HG03342 (cell line): ENCODE data around the gene CLSTN2.

ENCODE experiments used
- ATAC-seq: cut with Tn5 transposase; IDR thresholded peaks from one replicate; pipeline ENCODE4 v1.9.1; 2021; ENCODE audit warnings: mild to moderate bottlenecking, moderate library complexity; ENCODE audit not compliant: unreplicated experiment

The CLSTN2 gene

DNA sequence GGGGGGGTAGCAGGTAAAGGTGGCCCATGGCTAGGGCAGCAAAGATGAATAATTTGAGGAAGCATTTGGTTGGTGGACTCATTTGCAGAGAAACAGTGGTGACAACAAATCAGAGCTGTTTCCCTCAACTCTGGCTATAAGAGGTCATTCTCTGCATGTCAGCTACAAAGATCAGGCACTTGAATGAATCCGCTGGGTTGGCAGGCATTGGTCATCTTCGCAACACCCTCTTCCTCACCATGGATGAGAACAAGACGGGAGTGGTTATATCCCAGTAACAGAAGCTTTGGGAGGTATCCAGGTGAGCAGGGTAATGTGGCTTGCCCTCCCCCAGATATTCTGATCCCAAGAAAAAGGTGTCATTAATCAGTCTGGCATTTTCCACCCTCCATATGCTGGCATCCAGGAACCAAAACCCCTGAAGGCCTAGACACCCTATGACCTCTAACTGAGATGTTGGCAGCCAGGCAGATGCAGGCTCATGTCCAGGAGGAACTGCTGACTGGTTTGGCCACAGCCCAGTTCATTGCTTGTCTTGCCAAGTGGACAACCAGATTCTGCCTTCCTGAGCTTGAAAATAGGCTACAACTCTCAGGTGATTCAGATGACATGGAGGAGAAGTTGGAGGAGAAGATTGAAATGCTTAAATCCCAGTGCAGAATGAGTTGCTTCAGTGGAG is 634.0 kb downstream of the CLSTN2 start:
- ATAC-seq, result no peak

DNA sequence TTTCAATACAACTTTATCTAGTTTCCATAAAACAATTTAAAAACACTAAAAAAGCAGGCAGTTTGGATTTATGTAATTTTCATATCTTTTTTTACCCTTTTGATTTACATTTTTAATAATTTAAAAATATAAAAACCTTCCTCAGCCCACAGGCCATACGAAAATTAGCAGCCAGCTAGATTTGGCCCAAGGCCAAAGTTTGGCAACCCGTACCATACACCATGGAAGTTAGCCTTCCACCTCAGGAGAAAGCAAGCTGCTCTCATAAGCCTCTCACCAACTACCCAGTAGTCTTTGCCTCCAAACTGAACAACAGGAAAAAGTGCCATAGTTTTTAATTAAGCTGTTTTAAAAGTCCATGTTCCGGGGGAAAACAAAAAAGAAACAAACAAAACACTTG is 635.6 kb downstream of the CLSTN2 start:
- ATAC-seq, result no peak

DNA sequence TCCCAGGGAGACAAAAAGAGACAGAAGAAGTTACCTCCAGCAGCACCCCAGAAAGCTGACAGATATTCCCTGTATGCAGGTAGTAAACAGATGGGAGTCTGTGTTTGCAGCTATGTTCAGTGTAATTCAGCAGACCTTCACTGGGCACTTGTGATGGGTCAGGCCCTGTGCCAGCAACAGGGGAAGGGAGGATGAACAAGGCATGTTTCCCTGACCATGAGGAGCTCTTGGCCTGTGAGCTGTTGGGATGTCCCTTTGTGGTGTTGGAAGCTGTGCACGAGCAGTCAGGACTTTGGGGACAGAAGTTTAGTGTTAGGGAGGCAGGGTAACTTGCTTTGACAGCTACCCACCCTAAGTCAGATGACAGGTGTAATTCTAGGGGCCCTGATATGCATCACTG is 636.9 kb downstream of the CLSTN2 start:
- ATAC-seq, result no peak

DNA sequence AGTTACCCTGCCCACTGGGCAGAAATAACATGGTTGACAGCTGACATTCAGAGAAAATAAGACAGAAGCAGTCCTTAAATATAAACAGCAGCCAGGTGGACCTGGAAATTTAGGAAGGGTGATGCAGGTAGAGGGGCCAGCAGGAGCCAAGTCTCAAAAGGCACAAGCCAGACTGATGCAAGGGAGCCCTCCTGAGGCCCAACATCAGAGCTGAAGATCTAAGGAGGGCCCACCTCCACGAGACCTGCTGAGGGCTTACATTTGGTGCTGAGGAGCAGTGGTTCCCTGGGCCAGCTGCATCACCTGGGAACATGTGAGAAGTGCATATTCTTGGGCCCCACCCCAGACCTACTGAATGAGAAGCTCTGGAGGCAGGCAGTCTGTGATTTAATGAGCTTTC is 637.3 kb downstream of the CLSTN2 start:
- ATAC-seq, result no peak

DNA sequence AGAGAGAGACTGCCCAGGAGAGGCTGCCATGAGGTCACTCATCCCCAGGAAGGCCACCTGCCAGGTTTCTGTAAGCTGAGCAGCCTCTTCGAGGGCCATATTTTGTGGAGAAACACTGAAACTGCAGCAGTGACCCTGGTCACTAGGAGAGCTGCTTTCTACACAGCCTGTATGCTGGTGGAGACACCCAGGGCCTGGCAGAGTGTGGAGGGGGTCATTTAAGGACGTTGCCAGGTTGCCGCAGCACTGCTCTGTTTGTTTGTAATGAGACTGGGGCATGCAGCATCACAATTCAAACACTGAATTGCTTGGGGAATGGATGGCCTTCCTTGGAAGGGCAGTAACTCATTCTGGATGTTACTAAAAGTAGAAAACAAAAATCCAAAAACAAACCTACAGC is 638.0 kb downstream of the CLSTN2 start:
- no peak for ATAC-seq

DNA sequence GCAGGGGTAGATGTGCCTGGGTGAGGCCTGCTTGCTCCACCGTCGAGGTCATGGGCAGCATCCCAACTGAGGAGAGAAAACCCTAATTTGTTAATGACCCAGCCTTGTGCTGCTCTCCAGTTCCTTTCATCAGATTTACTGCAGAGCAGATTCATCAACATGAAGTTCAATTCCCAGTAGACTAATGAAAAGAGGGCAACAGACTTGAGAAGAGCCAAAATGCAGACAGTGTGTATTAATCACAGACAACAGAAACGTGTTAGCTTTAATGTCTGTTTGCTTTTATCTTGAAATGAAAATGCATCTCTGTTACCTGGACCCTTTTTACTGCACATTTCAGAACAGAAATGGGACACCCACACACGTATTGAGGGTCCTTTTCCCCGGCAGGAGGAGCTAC is 639.4 kb downstream of the CLSTN2 start:
- ATAC-seq, result no peak

DNA sequence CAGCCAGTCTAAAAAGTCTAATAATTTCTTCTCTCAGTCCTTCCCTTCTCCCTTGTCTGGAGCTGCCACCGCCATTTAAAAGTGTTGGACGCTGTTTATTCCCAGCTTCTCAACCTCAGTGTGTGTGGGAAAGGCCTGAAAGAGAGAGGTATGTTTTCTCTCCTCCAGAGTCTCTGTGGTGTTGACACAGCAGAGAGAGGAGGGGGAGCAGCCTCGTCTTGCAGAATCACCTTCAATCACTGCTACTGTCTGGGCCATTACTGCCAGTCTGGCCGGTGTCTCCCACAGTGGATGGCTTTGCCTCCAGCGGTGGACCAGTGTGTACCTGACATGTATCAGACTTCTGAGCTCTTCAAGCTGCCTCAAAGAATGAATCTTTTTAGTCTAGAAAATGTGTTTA is 641.5 kb downstream of the CLSTN2 start:
- ATAC-seq, result no peak

DNA sequence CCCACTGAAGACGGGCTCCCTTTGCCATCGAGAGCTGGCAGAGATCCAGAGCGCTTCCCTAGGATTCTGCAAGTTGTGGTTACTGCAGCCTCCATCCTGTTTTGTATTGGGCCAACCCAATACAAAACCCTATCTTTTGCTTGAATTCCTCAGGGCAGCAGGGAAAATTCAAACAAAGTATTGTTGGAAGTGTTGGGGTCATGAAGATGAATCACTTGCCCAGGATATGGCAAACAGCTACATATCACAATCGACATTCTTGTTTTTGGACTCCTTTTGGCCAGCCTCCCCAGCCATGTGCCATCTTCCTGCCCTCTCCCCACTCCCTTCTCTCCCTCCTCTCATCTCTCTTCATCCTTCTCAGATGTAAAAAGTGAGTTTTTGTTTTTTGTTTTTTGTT is 642.9 kb downstream of the CLSTN2 start:
- no peak for ATAC-seq

DNA sequence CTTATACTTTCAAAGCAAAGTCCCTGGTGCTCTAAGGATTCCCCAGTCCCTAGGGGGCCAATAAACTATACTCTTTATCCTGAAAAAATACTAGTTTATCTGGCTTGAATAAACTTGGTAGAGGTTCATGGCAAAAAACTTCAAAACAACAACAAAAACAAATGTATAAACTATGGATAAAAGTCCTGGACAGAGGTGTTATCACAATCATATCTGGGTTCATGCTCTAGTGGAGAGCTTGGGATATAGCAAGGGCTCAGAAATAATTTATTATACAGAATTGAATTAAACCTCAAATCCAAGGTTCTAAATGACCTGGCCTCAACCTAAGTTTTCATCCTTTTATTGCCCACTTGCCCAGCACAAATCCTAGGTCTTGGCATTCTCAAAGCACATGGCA is 644.3 kb downstream of the CLSTN2 start:
- no peak for ATAC-seq

DNA sequence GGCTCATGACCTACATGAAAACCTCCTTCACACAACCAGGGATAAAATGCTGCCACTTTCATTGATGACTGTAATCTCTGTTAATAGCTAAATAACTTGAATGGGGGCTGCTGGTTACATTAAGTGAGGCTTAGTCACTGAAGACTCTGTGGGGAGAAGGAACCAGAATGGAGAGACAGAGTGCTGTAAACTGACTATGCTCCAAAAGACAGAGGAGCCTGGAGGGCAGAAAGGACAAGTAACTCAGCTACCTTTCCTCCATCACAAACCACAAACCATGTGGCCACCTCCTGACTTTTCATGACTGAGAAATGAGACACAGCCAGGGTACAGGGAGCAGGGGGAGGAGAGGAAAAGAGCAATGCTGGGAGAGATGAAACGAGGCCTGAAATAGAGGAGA is 645.8 kb downstream of the CLSTN2 start:
- ATAC-seq, result no peak

DNA sequence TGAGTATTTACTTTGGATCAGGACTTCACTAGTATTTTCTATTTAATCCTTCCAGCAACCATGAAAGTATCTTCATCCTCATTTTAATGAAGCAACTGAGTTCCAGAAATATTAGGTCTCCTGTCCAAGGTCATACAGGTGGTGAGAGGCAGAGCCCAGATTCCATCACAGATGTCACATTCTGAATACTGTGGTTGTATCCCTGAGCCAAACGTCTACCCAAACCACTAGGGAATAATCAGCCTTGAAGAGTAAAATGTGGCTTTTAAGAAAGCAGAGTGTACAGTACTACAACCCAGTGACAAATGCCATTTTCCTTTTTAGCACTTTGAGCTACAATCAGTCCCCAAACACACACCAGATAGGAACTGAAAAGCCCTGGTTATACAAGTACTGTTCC is 649.6 kb downstream of the CLSTN2 start:
- no peak for ATAC-seq

DNA sequence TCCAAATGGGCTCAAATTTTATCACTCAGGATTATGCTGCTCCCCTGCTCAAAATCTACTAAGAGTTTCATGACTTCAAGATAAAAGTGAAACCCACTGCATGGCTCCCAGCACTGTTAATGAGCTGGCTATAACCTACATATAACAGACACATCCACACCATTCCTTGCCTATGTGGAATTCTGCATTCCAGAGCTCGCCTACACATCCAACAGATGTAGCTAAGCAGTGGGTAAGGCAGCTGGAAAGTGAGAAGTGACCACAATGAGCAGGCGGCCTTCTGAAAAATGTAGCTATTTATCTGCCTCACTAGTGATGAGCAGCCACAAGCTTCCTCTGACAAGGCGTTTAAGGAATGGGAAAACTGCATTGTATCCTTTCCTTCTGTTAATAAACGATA is 650.8 kb downstream of the CLSTN2 start:
- no peak for ATAC-seq

DNA sequence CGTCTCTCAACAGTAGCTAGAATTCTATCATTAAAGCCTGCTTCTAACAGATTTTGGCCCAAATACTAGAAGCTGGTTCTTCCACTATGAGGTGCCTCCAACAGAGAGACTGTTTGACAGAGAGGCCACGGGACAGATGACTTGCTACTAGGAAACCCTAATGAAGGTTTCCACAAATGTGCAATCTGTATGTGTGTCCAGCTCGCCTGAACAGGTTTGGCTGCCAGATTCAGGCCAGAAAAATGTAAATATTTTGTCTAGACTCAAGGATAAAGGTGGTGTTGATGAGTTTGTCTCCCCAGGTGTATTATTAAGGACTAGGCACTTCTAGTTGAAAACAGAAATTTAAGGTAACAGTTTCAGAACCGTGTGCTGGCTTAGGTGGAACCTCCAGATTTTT is 651.3 kb downstream of the CLSTN2 start:
- ATAC-seq, result no peak

DNA sequence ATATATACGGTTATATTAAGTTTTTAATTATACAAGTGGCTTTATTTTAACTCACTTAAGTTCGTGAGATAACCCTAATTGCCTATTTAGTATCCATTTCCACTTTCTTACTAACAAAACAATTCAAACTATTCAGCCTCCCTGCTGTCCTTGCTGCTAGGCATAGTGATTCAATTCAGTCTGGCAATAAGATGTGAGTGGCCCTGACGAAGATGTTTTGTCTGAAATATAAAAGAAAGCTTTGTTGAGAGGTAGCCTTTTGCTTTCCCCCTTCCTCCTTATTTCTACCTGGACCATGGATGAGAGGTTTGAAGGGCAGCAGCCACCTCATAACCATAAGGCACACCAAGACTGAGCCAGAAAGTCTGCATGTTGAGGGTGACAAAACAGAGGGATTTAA is 653.6 kb downstream of the CLSTN2 start:
- no peak for ATAC-seq

DNA sequence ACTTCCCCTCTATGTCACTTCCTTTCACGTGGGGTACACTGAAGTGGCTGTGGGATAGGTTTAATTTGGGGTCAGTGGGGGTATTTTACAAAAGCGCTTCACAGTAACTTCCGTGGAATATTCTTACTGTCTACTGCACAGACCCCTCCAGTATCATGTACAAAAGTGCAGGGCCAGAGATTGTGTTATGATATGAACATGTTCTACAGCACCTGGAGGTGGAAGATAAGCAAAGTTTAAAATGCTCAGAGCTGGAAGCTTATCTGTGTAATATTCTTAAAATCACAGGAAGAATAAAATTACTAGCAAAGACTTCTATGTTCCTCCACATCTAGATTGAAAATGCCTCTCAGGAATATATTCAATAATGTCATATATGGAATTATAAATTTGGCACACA is 658.8 kb downstream of the CLSTN2 start:
- no peak for ATAC-seq

DNA sequence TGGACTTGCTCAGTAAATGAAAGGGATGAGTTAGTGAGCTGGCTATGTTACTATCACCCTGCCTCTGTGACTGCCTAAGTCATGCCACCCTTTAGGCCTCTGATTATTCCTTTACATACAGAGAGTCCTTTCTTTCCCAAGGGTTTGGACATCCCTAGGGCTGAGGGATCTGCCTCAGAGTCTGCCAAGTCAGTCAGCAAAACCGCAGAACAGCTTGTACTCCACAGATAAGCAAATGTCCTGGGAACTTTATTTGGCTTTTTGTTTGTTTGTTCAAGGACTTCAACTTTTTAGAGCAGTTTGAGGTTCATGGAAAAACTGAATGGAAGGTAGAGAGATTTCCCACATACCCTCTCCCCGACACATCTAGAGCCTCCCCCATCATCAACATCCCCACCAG is 660.3 kb downstream of the CLSTN2 start:
- ATAC-seq, result no peak

DNA sequence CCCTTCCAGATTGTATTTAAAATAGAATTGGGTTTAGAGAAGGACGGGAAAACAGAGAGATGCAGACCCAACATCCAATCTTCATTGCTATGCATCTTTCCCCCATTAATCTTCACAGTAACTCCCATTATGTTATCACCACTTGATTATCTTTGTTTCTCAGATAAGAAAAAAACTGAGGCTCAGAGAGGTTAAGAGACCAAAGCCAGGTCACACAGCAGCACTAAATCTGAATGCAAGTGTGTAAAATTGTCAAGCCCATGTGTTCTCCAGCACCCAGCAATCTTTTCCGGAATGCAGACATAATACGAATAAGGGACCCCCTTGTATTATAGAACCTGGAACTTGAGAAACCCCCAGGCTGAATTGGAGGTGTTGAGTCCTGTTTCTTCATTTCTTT is 662.4 kb downstream of the CLSTN2 start:
- no peak for ATAC-seq

DNA sequence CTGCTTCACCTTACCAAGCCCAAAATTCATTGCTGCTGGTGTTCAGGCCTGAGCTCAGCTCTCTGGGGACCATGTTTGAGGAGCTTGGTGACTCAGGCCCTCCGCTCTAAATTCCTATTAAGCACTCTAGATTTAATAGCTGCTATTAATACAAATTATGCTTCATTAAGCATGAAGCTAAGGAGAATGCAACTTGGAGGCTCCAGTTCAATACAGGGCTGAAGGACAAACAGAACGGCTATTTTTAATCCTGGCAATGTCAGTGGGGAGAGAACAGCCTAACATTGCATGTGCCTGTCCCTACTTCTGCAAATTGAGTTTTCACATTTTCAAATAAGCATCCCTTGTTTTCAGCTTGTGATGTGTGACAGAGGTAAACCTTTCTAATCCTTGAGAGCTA is 662.8 kb downstream of the CLSTN2 start:
- no peak for ATAC-seq

DNA sequence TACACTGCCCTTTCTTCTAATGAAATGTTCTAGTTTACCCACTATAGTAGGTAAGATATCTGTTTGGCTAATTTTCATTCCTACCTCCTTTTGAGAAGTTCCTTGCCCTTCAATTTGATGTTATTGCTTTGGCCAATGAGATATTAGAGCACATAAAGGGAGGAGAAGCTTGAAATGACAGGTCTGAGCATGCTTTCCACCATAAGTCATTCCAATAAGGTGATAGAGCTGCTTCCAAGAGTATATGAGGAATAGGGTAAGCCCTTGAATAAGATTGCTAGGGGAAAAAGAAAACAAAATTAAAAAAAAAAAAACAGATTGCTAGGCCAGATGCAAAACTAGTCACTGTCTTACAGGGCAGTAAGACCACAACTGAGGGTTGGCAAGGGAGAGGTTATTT is 664.0 kb downstream of the CLSTN2 start:
- no peak for ATAC-seq

DNA sequence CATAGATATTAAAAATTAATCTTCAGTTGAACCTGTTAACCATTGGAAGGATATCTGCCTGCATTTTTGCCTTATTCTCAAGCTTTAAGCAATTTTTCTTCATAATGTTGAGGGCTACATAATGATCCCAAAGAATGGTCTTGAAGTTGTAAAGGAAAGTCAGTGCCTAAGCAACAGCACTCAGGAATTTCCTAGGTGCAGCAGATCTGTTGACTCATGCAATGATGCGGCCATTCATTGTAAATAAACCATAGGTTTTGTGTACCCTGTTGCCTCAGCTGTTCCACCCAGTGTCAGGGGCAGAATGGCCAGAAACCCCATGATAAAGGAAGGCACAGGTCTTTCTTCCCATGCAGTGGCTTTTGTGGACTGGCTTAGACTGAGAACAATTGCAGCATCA is 664.5 kb downstream of the CLSTN2 start:
- ATAC-seq, result no peak

DNA sequence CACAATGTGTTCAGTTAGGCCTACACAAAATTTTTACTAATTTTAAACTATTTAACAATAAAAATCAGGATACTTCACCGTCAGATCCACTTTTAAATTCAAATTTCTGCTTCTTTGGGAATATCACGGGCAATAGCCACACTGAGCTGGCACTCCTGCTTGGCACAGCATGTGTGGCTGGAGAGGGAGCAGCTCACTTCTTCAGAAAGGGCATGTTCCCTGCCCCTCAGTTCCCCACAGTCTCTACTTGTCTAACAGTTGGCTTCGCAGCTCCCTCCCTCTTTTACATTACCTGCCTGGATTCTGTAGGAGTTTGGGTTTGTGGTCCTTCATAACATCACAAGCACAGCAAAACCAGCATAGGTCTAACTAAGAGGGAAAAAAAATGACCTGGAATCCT is 666.9 kb downstream of the CLSTN2 start:
- no peak for ATAC-seq

DNA sequence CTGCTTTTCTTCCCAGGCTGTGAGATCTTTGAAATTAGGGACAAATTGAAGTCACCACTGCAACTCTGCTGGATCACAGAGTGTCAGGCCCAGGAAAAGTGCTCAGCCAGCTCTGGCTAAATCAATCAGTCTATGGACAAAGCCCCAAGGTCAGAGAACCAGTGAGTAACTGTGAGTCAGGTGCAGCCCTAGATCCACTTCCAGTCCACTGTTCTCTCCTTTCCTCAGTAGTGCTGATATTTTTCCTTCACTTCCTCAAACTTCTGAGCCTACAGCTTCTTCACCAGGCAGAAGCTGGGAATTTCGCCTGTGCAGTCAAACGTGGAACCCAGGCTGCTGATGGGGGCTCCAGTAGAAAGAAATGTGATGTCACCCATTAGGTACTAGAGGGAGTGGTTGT is 667.8 kb downstream of the CLSTN2 start:
- ATAC-seq, result no peak

DNA sequence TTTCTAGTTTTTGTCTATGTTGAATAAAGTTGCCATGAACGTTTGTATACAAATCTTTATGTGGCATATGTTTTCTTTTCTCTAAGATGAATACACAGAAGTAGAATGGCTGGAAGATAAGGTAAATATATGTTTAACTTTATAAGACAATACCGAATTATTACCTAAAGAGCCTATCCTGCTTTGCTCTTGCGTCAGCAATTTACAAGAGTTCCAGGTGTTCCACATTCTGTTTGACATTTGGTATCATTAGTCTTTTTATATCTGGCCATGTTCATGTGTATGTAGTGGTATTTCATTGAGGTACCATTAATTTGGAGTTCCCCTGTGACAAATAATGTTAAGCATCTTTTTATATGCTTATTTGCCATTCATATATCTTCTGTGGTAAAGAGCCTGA is 668.8 kb downstream of the CLSTN2 start:
- ATAC-seq, result no peak

DNA sequence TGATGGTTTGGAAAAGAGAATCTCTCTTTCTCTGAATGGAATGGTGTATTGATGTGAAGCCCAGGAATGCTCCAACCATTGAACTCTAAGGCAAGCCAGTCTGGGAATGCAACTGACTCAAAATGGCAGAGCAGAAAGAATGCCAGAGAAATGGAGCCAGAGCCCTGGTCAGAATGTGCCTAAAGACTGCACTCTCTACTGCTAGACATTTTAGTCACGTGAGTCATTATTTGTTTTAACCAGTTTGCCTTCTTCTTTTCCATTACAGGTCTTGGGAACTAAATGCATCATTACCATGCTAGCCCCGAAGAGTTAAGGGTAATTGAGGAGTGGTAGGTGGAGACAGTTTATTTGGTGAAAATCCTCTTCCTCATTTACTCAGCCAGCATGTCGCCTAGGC is 675.6 kb downstream of the CLSTN2 start:
- ATAC-seq, result no peak
